Activated gamma-delta T cell treated with anti-CD3 and anti-CD28 coated beads, Interleukin-2, amount 50 U/mL, for 16 hours (primary cell): ENCODE results near the gene MYO7B.

Experiments used
- DNase-seq: peaks from one replicate; pipeline ENCODE4 v3.0.0-alpha.2; 2020; ENCODE audit warnings: low read depth

Gene MYO7B

GRCh38 chr2:127681976-127682857 is 146.7 kb downstream of the MYO7B start:
- no peak for DNase-seq

- no peak for DNase-seq
These were observed 147.6 kb downstream of the MYO7B start for GRCh38 chr2:127683056-127683455.

GRCh38 chr2:127683757-127684156 is 148.3 kb downstream of the MYO7B start:
- no peak for DNase-seq

- DNase-seq, result no peak
These were observed 150.1 kb downstream of the MYO7B start for GRCh38 chr2:127685410-127686080.
